K562 (cell line): ENCODE data around the gene SHISA5. TPM values are rescaled to one million over a fixed set of nuclear protein-coding genes. Genes with fewer than 3 reads are reported as not detected.

ENCODE experiments used
- HMG20B ChIP-seq: fragments of 250-450 bp; sonication (Bioruptor Pico); IDR thresholded peaks from 2 replicates; pipeline ENCODE4 v1.5.0; 2021; ENCODE audit warnings: mild to moderate bottlenecking
- KLF1 ChIP-seq: fragments of 450-650 bp; IDR thresholded peaks from 2 replicates; pipeline ENCODE4 v1.6.1; 2016; ENCODE audit warnings: missing genetic modification characterization, missing compliant biosample characterization
- KLF16 ChIP-seq: IDR thresholded peaks from 2 replicates; pipeline ENCODE4 v1.6.1; 2016; ENCODE audit warnings: antibody characterized with exemption
- NFIX ChIP-seq: fragments of 250-450 bp; sonication (Bioruptor Pico); IDR thresholded peaks from 2 replicates; pipeline ENCODE4 v1.4.0; 2020; ENCODE audit warnings: low read depth, mild to moderate bottlenecking, moderate library complexity
- NR4A1 ChIP-seq, 2 experiments: fragments of 250-450 bp in 1 of 2; fragments of 450-650 bp in 1 of 2; sonication (Bioruptor Pico) in 1 of 2; IDR thresholded peaks; 2 replicates each; pipeline versions ENCODE4 v1.4.0 to v1.6.1; 2016 to 2020; ENCODE audit warnings: mild to moderate bottlenecking in 2 of 2, missing compliant biosample characterization in 1 of 2, missing genetic modification characterization in 1 of 2, moderate library complexity in 1 of 2
- PHB ChIP-seq: fragments of 250-450 bp; sonication (Bioruptor Pico); IDR thresholded peaks from 2 replicates; pipeline ENCODE4 v1.5.0; 2021
- POLR2A ChIP-seq: fragments of 450-650 bp; conservative IDR thresholded peaks from 2 replicates; pipeline ENCODE4 v1.6.1; 2016
- POLR2H ChIP-seq: IDR thresholded peaks from 2 replicates; pipeline ENCODE4 v1.6.1; 2016; ENCODE audit warnings: missing genetic modification characterization, low read depth, mild to moderate bottlenecking, control low read depth, missing compliant biosample characterization, moderate library complexity
- RBM17 ChIP-seq: fragments of 200-400 bp; formaldehyde crosslinking; IDR thresholded peaks from 2 replicates; pipeline ENCODE4 v1.6.1; 2017; ENCODE audit warnings: low read depth, mild to moderate bottlenecking, low read length, borderline replicate concordance
- SMARCC2 ChIP-seq: fragments of 450-650 bp; IDR thresholded peaks from 2 replicates; pipeline ENCODE4 v1.6.1; 2017; ENCODE audit warnings: antibody characterized with exemption, moderate library complexity, mild to moderate bottlenecking, low read depth
- SREBF1 ChIP-seq: fragments of 150-350 bp; IDR thresholded peaks from 2 replicates; pipeline ENCODE4 v1.6.1; 2014; ENCODE audit warnings: antibody characterized with exemption, low read depth, low read length, borderline replicate concordance
- TBL1XR1 ChIP-seq, 2 experiments: IDR thresholded peaks; 2 replicates each; pipeline ENCODE4 v1.6.1; 2012; ENCODE audit warnings: improper control_type of control experiment in 2 of 2, low read length in 2 of 2, mild to moderate bottlenecking in 1 of 2
- ZFX ChIP-seq: sonication (generic); formaldehyde crosslinking; IDR thresholded peaks from 2 replicates; pipeline ENCODE4 v1.8.0; 2022; ENCODE audit warnings: mild to moderate bottlenecking, missing genetic modification reagents, moderate library complexity
- ZNF316 ChIP-seq: fragments of 450-650 bp; IDR thresholded peaks from 2 replicates; pipeline ENCODE4 v1.6.1; 2016
- ZNF695 ChIP-seq: fragments of 450-650 bp; formaldehyde crosslinking; IDR thresholded peaks from 2 replicates; pipeline ENCODE4 v1.4.0; 2020; ENCODE audit warnings: mild to moderate bottlenecking, moderate library complexity
- polyA plus RNA-seq, 8 experiments: library from polyadenylated mRNA; depleted of rRNA in 4 of 8; stranded (reverse) in 5 of 8; unstranded in 3 of 8; fragments of >200 nt; fragmentation: Nextera tagmentation in 2 of 8; fragmentation: Illumina TruSeq in 1 of 8; extraction: Ambion mirVana in 2 of 8; extraction: Trizol in 1 of 8; gene quantifications; 2 replicates each; pipeline versions ENCODE4 v1.2.1 to v1.2.3, GENCODE V29; 2011 to 2014; ENCODE audit warnings: inconsistent platforms in 1 of 8, missing spikeins in 1 of 8
- total RNA-seq, 7 experiments: library from RNA; depleted of rRNA in 6 of 7; stranded (reverse); fragments of >200 nt in 6 of 7; fragmentation: Illumina TruSeq in 2 of 7; extraction: Trizol in 2 of 7; gene quantifications; 2 replicates each; pipeline versions ENCODE4 v1.2.1 to v1.2.3, GENCODE V29; 2011 to 2021; ENCODE audit warnings: low replicate concordance in 1 of 7
- TF ChIP-seq, protein P1 (sequence below): fragments of 200-800 bp; sonication (Bioruptor generic); IDR thresholded peaks from 2 replicates; pipeline ENCODE4 v1.6.1; 2016; ENCODE audit warnings: missing genetic modification characterization, missing compliant biosample characterization
- TF ChIP-seq, protein P2 (sequence below): fragments of 450-650 bp; IDR thresholded peaks from 2 replicates; pipeline ENCODE4 v1.6.1; 2014; ENCODE audit warnings: low read depth, mild to moderate bottlenecking, moderate library complexity, borderline replicate concordance
- TF ChIP-seq, protein P3 (sequence below), 2 experiments: fragments of 450-650 bp; conservative IDR thresholded peaks; 2 replicates each; pipeline ENCODE4 v1.6.1; 2017; ENCODE audit warnings: mild to moderate bottlenecking in 2 of 2, moderate library complexity in 2 of 2

SHISA5 gene
- total and polyA plus RNA-seq, 9 of the 15 experiments (the other 6 are each of a cell fraction or from before 2014, with no cell fraction given): 8.4 to 85.8 (median 56.1) TPM

DNA sequence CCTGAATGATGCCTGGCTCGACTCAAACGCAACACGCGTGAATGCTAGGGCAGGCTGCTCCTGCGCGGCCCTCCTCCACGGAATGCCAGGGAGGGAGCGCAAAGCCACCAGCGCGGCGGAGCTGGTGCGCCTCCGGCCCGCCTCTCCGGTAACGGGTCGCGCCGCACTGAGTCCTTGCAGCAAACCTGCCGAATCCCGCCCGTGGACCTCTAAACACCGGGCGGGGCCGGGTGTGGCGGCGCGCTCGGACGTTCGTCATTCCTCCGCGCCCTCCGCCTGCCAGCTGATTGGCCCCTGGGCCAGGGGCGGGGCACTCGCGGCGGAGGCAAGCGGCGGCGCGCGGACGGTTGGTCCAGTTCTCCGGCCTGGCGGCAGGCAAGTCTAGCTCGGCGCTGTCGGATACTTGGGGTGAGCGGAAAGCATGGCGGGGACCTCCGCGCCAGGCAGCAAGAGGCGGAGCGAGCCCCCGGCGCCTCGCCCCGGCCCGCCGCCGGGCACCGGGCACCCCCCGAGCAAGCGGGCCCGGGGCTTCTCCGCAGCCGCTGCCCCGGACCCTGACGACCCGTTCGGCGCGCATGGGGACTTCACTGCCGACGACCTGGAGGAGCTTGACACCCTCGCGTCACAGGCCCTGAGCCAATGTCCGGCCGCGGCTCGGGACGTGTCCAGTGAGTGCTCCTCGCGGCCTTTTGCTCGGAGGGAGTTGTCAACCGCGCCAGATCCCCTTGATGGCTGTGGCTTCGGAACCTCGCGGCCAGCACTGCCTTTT lies 57.4 kb downstream of the SHISA5 start, which contains the start of gene ATRIP (continued):
- TF ChIP-seq, protein P1, sequence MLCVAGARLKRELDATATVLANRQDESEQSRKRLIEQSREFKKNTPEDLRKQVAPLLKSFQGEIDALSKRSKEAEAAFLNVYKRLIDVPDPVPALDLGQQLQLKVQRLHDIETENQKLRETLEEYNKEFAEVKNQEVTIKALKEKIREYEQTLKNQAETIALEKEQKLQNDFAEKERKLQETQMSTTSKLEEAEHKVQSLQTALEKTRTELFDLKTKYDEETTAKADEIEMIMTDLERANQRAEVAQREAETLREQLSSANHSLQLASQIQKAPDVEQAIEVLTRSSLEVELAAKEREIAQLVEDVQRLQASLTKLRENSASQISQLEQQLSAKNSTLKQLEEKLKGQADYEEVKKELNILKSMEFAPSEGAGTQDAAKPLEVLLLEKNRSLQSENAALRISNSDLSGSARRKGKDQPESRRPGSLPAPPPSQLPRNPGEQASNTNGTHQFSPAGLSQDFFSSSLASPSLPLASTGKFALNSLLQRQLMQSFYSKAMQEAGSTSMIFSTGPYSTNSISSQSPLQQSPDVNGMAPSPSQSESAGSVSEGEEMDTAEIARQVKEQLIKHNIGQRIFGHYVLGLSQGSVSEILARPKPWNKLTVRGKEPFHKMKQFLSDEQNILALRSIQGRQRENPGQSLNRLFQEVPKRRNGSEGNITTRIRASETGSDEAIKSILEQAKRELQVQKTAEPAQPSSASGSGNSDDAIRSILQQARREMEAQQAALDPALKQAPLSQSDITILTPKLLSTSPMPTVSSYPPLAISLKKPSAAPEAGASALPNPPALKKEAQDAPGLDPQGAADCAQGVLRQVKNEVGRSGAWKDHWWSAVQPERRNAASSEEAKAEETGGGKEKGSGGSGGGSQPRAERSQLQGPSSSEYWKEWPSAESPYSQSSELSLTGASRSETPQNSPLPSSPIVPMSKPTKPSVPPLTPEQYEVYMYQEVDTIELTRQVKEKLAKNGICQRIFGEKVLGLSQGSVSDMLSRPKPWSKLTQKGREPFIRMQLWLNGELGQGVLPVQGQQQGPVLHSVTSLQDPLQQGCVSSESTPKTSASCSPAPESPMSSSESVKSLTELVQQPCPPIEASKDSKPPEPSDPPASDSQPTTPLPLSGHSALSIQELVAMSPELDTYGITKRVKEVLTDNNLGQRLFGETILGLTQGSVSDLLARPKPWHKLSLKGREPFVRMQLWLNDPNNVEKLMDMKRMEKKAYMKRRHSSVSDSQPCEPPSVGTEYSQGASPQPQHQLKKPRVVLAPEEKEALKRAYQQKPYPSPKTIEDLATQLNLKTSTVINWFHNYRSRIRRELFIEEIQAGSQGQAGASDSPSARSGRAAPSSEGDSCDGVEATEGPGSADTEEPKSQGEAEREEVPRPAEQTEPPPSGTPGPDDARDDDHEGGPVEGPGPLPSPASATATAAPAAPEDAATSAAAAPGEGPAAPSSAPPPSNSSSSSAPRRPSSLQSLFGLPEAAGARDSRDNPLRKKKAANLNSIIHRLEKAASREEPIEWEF (CRISPR knock-in tag): no peak
- no peak for TF ChIP-seq HMG20B (CRISPR knock-in tag)
- peak; percentile 89 for TF ChIP-seq POLR2H (tag)
- TF ChIP-seq NFIX (CRISPR knock-in tag): no peak
- TF ChIP-seq TBL1XR1 (IDR thresholded peaks at IDR 0.05; ENCODE audit: low read length in 2 of 2): peak in 1 of 2 experiments; percentile 63; a peak in 1 of 4 replicates
- TF ChIP-seq KLF1 (tag): 0 out of 2 replicates have a peak, but pooled peaks have one; percentile 52
- TF ChIP-seq ZNF695 (CRISPR knock-in tag): no peak
- TF ChIP-seq, protein P2, sequence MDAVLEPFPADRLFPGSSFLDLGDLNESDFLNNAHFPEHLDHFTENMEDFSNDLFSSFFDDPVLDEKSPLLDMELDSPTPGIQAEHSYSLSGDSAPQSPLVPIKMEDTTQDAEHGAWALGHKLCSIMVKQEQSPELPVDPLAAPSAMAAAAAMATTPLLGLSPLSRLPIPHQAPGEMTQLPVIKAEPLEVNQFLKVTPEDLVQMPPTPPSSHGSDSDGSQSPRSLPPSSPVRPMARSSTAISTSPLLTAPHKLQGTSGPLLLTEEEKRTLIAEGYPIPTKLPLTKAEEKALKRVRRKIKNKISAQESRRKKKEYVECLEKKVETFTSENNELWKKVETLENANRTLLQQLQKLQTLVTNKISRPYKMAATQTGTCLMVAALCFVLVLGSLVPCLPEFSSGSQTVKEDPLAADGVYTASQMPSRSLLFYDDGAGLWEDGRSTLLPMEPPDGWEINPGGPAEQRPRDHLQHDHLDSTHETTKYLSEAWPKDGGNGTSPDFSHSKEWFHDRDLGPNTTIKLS: peak; percentile 44; the same call in 1 of the 2 replicates
- no peak for TF ChIP-seq SREBF1
- peak; percentile 87 for TF ChIP-seq POLR2A
- TF ChIP-seq SMARCC2: no peak
- TF ChIP-seq KLF16: no peak
- TF ChIP-seq RBM17: no peak
- TF ChIP-seq, protein P3, sequence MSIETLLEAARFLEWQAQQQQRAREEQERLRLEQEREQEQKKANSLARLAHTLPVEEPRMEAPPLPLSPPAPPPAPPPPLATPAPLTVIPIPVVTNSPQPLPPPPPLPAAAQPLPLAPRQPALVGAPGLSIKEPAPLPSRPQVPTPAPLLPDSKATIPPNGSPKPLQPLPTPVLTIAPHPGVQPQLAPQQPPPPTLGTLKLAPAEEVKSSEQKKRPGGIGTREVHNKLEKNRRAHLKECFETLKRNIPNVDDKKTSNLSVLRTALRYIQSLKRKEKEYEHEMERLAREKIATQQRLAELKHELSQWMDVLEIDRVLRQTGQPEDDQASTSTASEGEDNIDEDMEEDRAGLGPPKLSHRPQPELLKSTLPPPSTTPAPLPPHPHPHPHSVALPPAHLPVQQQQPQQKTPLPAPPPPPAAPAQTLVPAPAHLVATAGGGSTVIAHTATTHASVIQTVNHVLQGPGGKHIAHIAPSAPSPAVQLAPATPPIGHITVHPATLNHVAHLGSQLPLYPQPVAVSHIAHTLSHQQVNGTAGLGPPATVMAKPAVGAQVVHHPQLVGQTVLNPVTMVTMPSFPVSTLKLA (conservative IDR thresholded peaks at IDR 0.05): peak; percentile 77 to 89
- TF ChIP-seq ZNF316: no peak
- TF ChIP-seq NR4A1 (CRISPR knock-in tag; IDR thresholded peaks at IDR 0.05): no peak
- TF ChIP-seq NR4A1 (tag; IDR thresholded peaks at IDR 0.05): peak; percentile 48; the same call in 1 of the 2 replicates
- no peak for TF ChIP-seq PHB (CRISPR knock-in tag)
- TF ChIP-seq ZFX (CRISPR knock-in tag): peak; percentile 88
